HG02623 (cell line): ENCODE data around the gene SLC39A11.
"Not testable (repeated sequence)": the region's sequence is repeated elsewhere in the genome, so short reads cannot be mapped to it uniquely, and the experiment has no call there.

ENCODE experiments used
- ATAC-seq: cut with Tn5 transposase; IDR thresholded peaks from one replicate; pipeline ENCODE4 v1.9.1; 2021; ENCODE audit warnings: moderate library complexity; ENCODE audit not compliant: unreplicated experiment

SLC39A11 gene

GRCh38 chr17:72766761-72767356, 325.6 kb downstream of the SLC39A11 start:
- ATAC-seq: no peak

GRCh38 chr17:72765368-72766153, 326.9 kb downstream of the SLC39A11 start:
- no peak for ATAC-seq

GRCh38 chr17:72764632-72765041, 327.9 kb downstream of the SLC39A11 start:
- ATAC-seq: no peak

- no peak for ATAC-seq
Measured at GRCh38 chr17:72763981-72764380, 328.5 kb downstream of the SLC39A11 start.

GRCh38 chr17:72761893-72762575, 330.5 kb downstream of the SLC39A11 start:
- ATAC-seq: not testable (repeated sequence)

- no peak for ATAC-seq
Measured at GRCh38 chr17:72761431-72761830, 331.1 kb downstream of the SLC39A11 start.

- no peak for ATAC-seq
Measured at GRCh38 chr17:72760368-72760767, 332.1 kb downstream of the SLC39A11 start.

GRCh38 chr17:72759301-72759700, 333.2 kb downstream of the SLC39A11 start:
- ATAC-seq: no peak

- ATAC-seq: no peak
Measured at GRCh38 chr17:72756256-72756655, 336.2 kb downstream of the SLC39A11 start.

- no peak for ATAC-seq
Measured at GRCh38 chr17:72754513-72754912, 338.0 kb downstream of the SLC39A11 start.

GRCh38 chr17:72751746-72752145, 340.7 kb downstream of the SLC39A11 start:
- ATAC-seq: no peak

GRCh38 chr17:72749119-72749572, 343.3 kb downstream of the SLC39A11 start:
- ATAC-seq: no peak

- ATAC-seq: no peak
Measured at GRCh38 chr17:72747501-72747900, 345.0 kb downstream of the SLC39A11 start.

GRCh38 chr17:72745241-72745640, 347.2 kb downstream of the SLC39A11 start:
- no peak for ATAC-seq

GRCh38 chr17:72743037-72743467, 349.4 kb downstream of the SLC39A11 start:
- no peak for ATAC-seq

- ATAC-seq: no peak
Measured at GRCh38 chr17:72737151-72737690, 355.3 kb downstream of the SLC39A11 start.

GRCh38 chr17:72735592-72735991, 356.9 kb downstream of the SLC39A11 start:
- no peak for ATAC-seq

- ATAC-seq: no peak
Measured at GRCh38 chr17:72735048-72735447, 357.4 kb downstream of the SLC39A11 start.

- no peak for ATAC-seq
Measured at GRCh38 chr17:72734613-72735012, 357.9 kb downstream of the SLC39A11 start.

GRCh38 chr17:72733619-72734282, 358.7 kb downstream of the SLC39A11 start:
- peak; percentile 67 for ATAC-seq
